Muscle layer of duodenum (tissue), 2 donors: ENCODE data around the gene NES.

Source experiments
- H3K27ac ChIP-seq: one replicate; pipeline ENCODE4 v1.7.0; 2013; ENCODE audit warnings: mild to moderate bottlenecking, low read length
- H3K27me3 ChIP-seq: one replicate; pipeline ENCODE4 v1.7.0; 2013; ENCODE audit warnings: low read depth, mild to moderate bottlenecking, control low read depth, low read length
- H3K36me3 ChIP-seq, 2 donors: one replicate each; pipeline ENCODE4 v1.7.0; 2013; ENCODE audit warnings: low read length in 2 of 2, control low read depth in 1 of 2, mild to moderate bottlenecking in 1 of 2; ENCODE audit not compliant: insufficient read depth in 2 of 2, control insufficient read depth in 1 of 2
- H3K4me1 ChIP-seq, 2 donors: one replicate each; pipeline ENCODE4 v1.7.0; 2013; ENCODE audit warnings: low read length in 2 of 2, mild to moderate bottlenecking in 2 of 2, control low read depth in 1 of 2, moderate library complexity in 1 of 2; ENCODE audit not compliant: insufficient read depth in 2 of 2, control insufficient read depth in 1 of 2
- H3K4me3 ChIP-seq, 2 donors: one replicate each; pipeline ENCODE4 v1.7.0; 2013; ENCODE audit warnings: low read length in 2 of 2, low read depth in 1 of 2, mild to moderate bottlenecking in 1 of 2
- H3K9me3 ChIP-seq, 2 donors: one replicate each; pipeline ENCODE4 v1.7.0; 2013; ENCODE audit warnings: low read length in 2 of 2, control low read depth in 1 of 2, mild to moderate bottlenecking in 1 of 2; ENCODE audit not compliant: control insufficient read depth in 1 of 2
- donor health status: healthy.

The NES gene

DNA sequence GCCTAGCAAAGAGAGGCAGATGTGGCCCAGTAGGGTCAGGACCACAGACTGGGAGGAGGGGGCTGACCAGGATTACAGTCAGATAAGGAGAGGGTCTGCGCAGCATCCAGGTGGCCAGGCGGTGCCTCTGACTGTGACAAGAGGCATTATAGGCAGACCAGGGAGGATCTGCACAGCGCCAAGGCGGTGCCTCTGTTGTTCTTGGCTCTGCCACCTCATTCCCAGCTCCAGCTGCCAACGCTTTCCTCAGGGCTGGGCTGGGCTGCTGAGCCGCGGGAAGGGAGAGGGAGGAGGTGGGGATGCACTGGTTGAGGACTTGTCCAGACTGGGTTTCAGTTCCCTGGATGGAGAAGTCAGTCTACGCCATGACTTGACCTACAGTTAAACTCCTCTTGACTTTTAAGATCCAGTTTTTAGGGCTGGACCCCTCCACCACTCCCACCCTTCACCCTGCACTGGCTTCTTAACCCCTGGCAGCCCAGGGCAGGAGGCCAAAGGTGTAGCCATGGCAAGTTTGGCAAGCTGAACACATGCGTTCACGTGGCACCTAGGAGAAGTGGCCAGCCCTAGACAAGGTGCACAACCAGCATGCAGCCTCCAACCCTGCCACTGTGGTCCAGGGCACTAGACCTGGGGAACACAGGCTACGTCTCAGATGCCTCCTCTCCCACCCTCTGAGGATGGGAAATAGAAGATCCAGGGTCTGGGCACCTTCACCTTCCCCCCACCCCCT is 32.7 kb upstream of the NES start:
- Histone ChIP-seq H3K9me3 (no peaks in the 10 kb centered on the region), H3K27ac (no peak overlapping the region), H3K27me3 (peaks cover 3% of the 10 kb centered on the region), H3K4me3 (no peak overlapping the region), H3K4me1 (peaks cover 10 to 72% of the 10 kb centered on the region in 2 donors), H3K36me3 (no peaks in the 10 kb centered on the region)

DNA sequence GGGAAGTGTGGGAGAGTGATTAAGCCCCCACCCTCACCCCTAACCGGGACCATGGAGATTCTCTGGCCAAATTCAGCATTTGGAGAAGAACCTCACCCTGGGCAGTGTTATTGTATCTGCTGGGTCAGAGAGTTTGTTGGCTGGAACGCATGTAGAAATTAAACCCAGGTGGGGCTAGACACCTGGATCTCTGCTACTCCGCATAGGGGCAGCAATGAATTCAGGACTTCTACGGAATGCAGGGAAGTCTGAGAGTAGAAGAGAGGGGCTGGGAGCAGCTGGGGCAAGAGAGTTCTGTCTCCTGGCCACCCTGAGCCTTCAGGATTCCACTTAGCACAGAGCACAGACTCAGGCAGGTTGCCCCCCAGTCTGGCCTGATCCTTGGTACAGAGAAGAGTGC is 31.8 kb upstream of the NES start:
- no peak overlapping the region for H3K27ac ChIP-seq

DNA sequence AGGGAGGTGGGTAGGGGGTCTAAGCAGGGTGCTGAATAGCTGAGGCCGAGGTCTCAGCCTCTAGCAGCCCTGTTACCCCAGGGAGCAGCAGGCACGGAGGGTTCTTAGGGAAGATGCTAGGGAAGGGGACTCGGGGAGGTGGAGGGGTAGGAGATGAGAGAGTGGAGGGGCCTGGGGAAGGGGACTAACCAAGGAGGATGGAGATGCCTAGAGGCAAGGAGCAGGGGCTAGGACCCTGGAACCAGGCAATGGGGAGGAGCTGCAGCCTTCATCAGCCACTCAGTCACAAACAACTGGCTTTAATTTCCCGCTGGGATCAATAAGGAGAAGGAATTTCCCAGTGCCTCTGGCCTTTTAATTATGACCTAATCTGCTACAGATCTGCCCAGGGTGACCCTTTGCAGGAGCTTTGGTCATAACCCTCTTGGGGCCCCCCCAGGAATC is 31.0 kb upstream of the NES start:
- no peaks in the 10 kb centered on the region for H3K9me3 ChIP-seq
- peaks cover 20% of the 10 kb centered on the region for H3K27me3 ChIP-seq
- no peak overlapping the region for H3K27ac ChIP-seq
- peaks cover 10 to 89% of the 10 kb centered on the region in 2 donors for H3K4me1 ChIP-seq
- H3K36me3 ChIP-seq: no peaks in the 10 kb centered on the region
- H3K4me3 ChIP-seq: no peak overlapping the region

More for the DNA sequence above, 31.8 kb upstream of the NES start:
- Histone ChIP-seq H3K4me1 (peaks cover 10 to 81% of the 10 kb centered on the region in 2 donors), H3K4me3 (no peak overlapping the region), H3K36me3 (no peaks in the 10 kb centered on the region), H3K9me3 (no peaks in the 10 kb centered on the region), H3K27me3 (peaks cover 12% of the 10 kb centered on the region)

DNA sequence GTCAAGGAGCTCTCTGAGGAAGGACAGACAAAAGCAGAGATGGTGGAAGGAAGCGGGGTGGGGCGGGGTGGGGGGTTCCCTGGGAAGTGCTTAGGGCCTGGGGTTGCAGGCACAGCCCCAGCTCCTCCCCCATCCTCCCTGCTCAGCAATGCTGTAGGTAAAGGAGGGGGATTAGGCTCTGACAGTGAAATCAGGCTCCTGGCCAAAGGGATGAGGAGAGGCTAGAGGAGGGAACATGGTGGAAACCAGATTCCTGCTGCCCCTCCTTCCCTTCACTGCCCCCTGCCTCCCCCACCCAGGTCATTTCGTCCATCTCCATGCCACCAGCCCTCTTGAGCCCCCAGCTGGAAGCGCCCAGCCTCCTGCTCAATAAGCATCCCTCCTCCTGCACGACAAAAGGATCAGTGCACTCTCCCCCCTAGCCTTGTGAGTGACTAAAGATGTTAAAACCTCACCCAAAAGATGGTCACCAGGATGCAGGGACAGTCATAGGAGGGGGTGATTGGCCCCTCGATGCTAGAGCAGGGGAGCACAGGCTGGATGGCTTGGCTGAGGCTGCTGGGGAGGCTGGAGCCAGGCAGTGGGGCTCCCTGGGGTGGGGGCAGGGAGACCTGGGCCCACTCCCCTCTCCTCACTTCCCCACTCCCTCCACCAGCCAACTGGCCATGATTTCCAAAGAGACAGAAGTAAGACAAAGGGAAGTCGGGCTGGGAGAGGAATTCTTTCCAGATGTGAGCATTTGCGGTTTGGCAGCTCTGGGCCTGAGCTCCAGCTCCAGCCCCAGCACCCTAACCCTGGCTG is 30.4 kb upstream of the NES start:
- Histone ChIP-seq H3K4me1 (peaks cover 10 to 84% of the 10 kb centered on the region in 2 donors), H3K27ac (no peak overlapping the region), H3K9me3 (no peaks in the 10 kb centered on the region), H3K27me3 (peaks cover 22% of the 10 kb centered on the region), H3K4me3 (no peak overlapping the region), H3K36me3 (no peaks in the 10 kb centered on the region)

DNA sequence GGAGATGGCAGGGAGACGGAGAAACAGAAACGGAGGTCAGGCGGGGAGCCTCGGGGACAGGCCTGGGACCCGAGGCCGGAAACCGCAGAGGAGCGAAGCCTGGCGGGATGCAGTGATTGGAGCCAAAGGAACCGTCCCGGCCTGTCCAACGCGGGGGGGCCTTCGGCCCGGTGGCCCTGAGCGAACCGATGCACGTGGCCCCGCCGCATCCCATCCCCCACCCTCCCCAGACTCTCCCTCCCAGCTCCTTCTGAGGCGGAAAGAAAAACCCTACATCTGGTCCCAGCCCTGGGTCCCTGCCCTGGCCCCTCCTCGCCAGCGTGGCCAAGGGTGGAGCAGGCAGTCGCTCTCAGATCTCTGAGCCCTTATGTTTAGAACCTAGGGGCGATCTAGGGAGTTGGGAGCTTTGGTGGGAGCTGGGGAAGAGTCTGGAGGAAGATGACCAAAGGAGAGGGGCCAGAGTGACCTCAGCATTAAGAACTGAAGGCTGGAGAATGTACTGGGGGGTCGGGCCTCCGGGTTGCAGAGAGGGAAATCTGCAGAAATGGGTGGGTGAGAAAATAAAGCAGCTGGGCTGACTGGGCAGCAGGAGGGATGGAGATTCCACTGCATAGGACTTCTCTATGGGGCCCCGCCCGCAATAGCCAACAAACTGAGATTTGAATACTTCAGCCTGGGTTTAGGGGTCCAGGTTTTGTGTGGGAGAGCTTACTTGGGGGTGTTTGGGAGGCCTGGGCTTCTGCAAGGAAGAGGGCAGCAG is 29.6 kb upstream of the NES start:
- no peaks in the 10 kb centered on the region for H3K36me3 ChIP-seq
- no peak overlapping the region for H3K27ac ChIP-seq
- H3K9me3 ChIP-seq: no peaks in the 10 kb centered on the region
- H3K4me3 ChIP-seq: peak overlapping the region; percentile 16 to 62
- H3K27me3 ChIP-seq: peaks cover 22% of the 10 kb centered on the region
- H3K4me1 ChIP-seq: peaks cover 10 to 77% of the 10 kb centered on the region in 2 donors

DNA sequence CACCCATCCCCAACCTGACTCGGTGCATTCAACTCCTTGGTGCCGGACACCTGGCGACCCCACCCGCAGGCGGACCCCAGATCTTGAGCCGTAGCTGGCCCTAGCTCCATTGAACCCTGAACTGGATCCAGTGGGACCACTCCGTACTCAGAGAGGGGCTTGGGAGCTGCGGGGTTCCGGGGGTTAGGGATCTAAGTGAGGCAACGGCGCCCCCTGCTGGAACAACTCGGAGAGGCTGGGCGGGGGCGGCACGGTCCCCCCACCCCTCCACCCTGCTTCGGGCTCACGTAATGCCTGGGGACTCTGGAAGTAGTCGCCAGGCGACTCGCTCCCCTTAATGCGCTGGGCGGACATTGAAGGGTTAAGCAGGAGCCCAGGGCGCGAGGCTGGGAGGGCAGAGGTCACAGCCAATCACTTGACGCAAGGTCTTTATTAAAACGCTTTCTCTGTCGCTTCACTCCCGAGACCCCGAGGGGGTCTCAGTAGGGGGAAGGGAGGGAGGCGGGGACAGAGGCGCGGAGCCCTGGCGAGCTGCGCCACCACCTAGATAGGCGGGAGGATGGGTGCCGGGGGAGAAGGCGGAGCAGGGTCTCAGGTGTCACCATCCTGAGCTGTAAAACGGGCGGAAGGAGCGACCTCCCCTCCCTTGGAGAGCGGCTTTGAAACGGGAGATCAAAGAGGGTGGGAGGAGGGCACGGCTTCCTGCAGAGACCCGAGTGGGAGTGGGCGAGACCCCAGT is 28.9 kb upstream of the NES start:
- no peak overlapping the region for H3K27ac ChIP-seq

DNA sequence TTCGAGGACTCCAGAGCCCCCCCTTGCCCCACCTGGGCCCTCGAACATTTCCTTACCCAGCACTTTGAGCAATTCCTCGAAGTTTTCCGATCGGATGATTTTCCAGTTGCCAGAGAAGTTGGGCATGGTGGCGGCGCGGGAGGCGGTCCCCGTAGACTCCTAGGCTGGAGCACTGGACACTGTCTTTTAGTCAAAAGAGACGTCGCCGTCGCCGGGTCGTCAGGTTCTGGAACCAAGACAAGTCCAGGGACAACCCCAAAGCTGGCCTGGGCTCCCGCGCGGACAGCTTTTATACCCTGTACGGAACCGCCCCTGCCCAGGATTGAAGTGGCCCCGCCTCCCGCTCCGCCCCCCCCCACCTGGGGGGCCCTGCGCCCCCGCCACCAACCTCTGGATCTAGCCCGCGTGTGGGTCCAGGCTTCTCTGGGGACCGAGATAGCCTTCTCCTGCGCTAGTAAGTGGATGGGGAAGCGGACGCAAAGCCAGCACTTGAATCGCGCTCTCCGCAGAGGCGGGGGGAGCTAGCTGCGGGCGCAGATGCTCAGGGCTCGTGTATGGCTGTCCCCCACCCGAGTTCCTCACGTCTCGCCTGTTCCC is 28.2 kb upstream of the NES start, which contains the start of gene CRABP2:
TSS of gene CRABP2 (minus strand) at position 263 of the 597 bp plus-strand sequence. CDS start at position 126, 137 bp downstream.
- Histone ChIP-seq H3K4me1 (peaks cover 10 to 64% of the 10 kb centered on the region in 2 donors), H3K27ac (no peak within 1 kb of the TSS), H3K36me3 (peaks cover 0 to 4% of the 10 kb centered on the region in 2 donors), H3K4me3 (peak within 1 kb of the TSS; percentile 42 to 62), H3K27me3 (peaks cover 22% of the 10 kb centered on the region), H3K9me3 (no peaks in the 10 kb centered on the region)

More for the DNA sequence above, 28.9 kb upstream of the NES start:
- H3K27me3 ChIP-seq: peaks cover 22% of the 10 kb centered on the region
- peak overlapping the region; percentile 42 to 62 for H3K4me3 ChIP-seq
- peaks cover 10 to 69% of the 10 kb centered on the region in 2 donors for H3K4me1 ChIP-seq
- H3K36me3 ChIP-seq: no peaks in the 10 kb centered on the region
- H3K9me3 ChIP-seq: no peaks in the 10 kb centered on the region

DNA sequence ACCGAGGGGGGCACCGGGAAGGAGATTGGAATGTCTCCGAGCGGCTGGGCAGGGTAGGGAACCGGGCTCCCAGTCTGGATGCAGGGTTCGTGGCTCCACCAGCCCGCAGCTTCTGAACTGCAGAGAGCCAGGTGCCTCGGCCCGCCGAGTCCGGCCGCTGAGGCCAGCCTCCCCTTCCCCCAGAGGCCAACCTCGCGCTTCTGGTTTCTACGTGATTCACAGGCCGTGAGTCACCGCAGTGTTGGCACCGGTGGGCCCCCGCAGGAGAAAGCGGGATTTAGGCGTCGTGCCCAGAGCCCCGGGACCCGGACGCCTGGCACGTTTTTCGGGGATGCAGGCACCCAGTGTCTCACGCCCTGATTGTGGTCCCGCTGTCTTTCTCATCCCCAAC is 27.7 kb upstream of the NES start:
- H3K36me3 ChIP-seq: peaks cover 0 to 5% of the 10 kb centered on the region in 2 donors
- H3K27me3 ChIP-seq: peaks cover 22% of the 10 kb centered on the region
- H3K4me1 ChIP-seq: peaks cover 7 to 59% of the 10 kb centered on the region in 2 donors
- no peaks in the 10 kb centered on the region for H3K9me3 ChIP-seq
- H3K4me3 ChIP-seq: peak overlapping the region; percentile 42 to 62
- no peak overlapping the region for H3K27ac ChIP-seq

DNA sequence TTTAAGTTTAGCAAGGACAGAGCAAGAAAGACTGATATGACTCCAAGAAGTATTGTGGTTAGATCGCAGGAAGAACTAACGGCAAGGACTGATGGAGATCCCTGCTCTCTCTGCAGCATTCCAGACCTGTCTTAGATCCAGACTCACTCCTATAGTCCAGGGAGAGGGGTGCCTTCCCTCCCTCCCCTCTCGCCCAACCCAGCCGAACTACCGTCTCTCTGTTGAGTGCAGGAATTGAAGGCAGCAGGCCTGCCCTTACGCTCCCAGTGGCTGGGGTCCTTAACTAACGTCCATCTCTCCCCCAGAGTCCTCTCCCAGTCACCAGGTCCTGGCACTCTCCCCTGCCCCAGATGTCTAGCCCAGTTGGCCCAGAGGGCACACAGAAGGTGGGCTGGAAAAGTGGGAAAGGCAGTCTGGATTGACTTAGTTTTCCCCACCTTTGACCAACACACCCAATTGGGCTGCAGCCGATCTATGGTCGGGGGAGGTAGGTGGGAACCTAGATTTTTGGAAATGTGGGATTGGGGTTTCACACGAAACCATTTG is 27.0 kb upstream of the NES start:
- Histone ChIP-seq H3K4me3 (peak overlapping the region in 1 of 2 donors; percentile 62), H3K36me3 (peaks cover 0 to 5% of the 10 kb centered on the region in 2 donors), H3K27me3 (peaks cover 22% of the 10 kb centered on the region), H3K9me3 (no peaks in the 10 kb centered on the region), H3K4me1 (peaks cover under 1 to 52% of the 10 kb centered on the region in 2 donors), H3K27ac (no peak overlapping the region)

DNA sequence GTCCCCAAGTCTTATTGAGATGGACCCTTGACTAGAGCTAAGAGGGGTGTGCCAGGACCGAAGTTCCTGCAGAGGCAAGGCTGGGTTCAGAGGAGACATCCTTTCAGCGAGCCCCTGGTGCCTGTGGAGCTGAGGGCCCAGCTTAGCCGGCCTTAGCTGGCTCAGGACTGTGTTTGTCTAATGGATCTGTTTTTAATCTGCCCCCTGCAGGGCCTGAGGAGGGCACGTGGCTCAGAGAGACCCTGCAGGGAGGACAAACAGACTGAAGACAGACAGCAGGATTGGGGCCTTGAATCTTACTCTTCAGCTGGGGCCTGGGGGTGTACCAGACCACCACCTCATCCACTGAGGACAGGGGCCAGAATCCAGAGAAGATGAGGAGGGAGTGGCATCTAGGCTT is 26.5 kb upstream of the NES start:
- peaks cover 0 to 50% of the 10 kb centered on the region in 2 donors for H3K4me1 ChIP-seq
- peaks cover 22% of the 10 kb centered on the region for H3K27me3 ChIP-seq
- H3K27ac ChIP-seq: no peak overlapping the region
- H3K9me3 ChIP-seq: no peaks in the 10 kb centered on the region
- H3K4me3 ChIP-seq: no peak overlapping the region
- peaks cover 0 to 5% of the 10 kb centered on the region in 2 donors for H3K36me3 ChIP-seq
